ENCODE results near the gene ARIH1. TPM values are rescaled to one million over a fixed set of nuclear protein-coding genes. Genes with fewer than 3 reads are reported as not detected.

Gene ARIH1
- total and polyA plus RNA-seq, 2 of the 8 experiments (the other 6 are each of a cell fraction or from before 2014, with no cell fraction given): 32.7 to 179 TPM

- Histone ChIP-seq H3K9ac (replicated peaks in 1 of 4; ENCODE audit: extremely low read depth in 1 of 4, low read depth in 3 of 4, low read length in 3 of 4) (no peak overlapping the region), H4K20me1 (replicated peaks in 1 of 2; ENCODE audit: control insufficient read depth in 1 of 2, insufficient read depth in 2 of 2, low read length in 2 of 2) (peaks cover 2 to 6% of the 10 kb centered on the region in 2 experiments), H3K4me3 (ENCODE audit: extremely low read depth in 1 of 4, insufficient read depth in 2 of 4, low read depth in 3 of 4, low read length in 4 of 4) (no peak overlapping the region), H3K36me3 (ENCODE audit: control insufficient read depth in 2 of 4, insufficient read depth in 4 of 4, low read length in 3 of 4) (peaks cover 3 to 23% (median 9%) of the 10 kb centered on the region in 4 experiments), H3K4ac (replicated peaks; ENCODE audit: insufficient read length, low read depth, low read length) (no peak overlapping the region), H4K5ac (ENCODE audit: insufficient read length, low read depth, low read length) (no peak overlapping the region), H3K79me2 (ENCODE audit: control insufficient read depth in 1 of 2, insufficient read depth in 2 of 2, low read length in 2 of 2) (no peaks in the 10 kb centered on the region), H3K18ac (ENCODE audit: extremely low read depth, low read length) (no peak overlapping the region), H3K4me2 (ENCODE audit: insufficient read depth in 1 of 2, low read depth in 2 of 2, low read length in 2 of 2) (no peak overlapping the region), H3K4me1 (replicated peaks in 1 of 4; ENCODE audit: control insufficient read depth in 3 of 4, insufficient read depth in 4 of 4, low read length in 3 of 4) (no peaks in the 10 kb centered on the region), H3K23ac (ENCODE audit: insufficient read length) (no peak overlapping the region), H2BK120ac (replicated peaks; ENCODE audit: low read depth, low read length) (no peak overlapping the region), H3K79me1 (ENCODE audit: low read depth, low read length) (no peaks in the 10 kb centered on the region; the same call in 1 of the 2 replicates), H3K27me3 (replicated peaks in 1 of 4; ENCODE audit: control insufficient read depth in 3 of 4, extremely low read depth in 1 of 4, insufficient read depth in 3 of 4, low read length in 3 of 4) (no peaks in the 10 kb centered on the region), H2BK15ac (ENCODE audit: low read length) (no peak overlapping the region), H2AFZ (ENCODE audit: low read length) (no peak overlapping the region), H3K14ac (ENCODE audit: insufficient read length) (no peak overlapping the region), H4K8ac (ENCODE audit: extremely low read depth, insufficient read depth, low read length) (no peak overlapping the region), H2AK5ac (ENCODE audit: low read depth, low read length) (no peak overlapping the region), H3K56ac (replicated peaks; ENCODE audit: insufficient read length, low read depth, low read length) (no peak overlapping the region), H3K27ac (ENCODE audit: low read depth, low read length) (no peak overlapping the region), H3K23me2 (ENCODE audit: low read depth, low read length) (no peaks in the 10 kb centered on the region), H3K9me3 (ENCODE audit: insufficient read depth in 2 of 2, low read depth in 1 of 2, low read length in 1 of 2) (no peaks in the 10 kb centered on the region), H2BK20ac (ENCODE audit: low read length) (no peak overlapping the region), H2BK5ac (ENCODE audit: low read depth, low read length) (no peak overlapping the region), H4K91ac (replicated peaks; ENCODE audit: insufficient read length, low read length) (no peak overlapping the region), H2BK12ac (ENCODE audit: low read depth, low read length) (no peak overlapping the region)
- FAIRE-seq (no peak), DNase-seq (ENCODE audit: low read depth in 1 of 2, low spot score in 2 of 2) (no peak)
- ChIA-PET CTCF (ENCODE audit: partially characterized antibody) (interaction anchor here (1.2 to 3.2 kb wide), 2 partner anchors 12 to 80 kb away, joined by 3 to 22 read pairs; no protein-coding TSS in a partner anchor), POLR2A (ENCODE audit: partially characterized antibody) (interaction anchor here (0.7 to 1.4 kb wide), 2 partner anchors 10 to 107 kb away, joined by 3 to 4 read pairs; no protein-coding TSS in a partner anchor)
- 90% methylated on average over 3 of the region's 3 CpGs; no CpG with 5 or more reads in 1 of the 2 experiments for WGBS, 2 experiments (ENCODE audit: extremely low coverage in 1 of 2, insufficient coverage in 1 of 2, insufficient read length in 1 of 2, insufficient replicate concordance in 2 of 2, low coverage in 1 of 2, low lambda C conversion rate in 2 of 2, missing lambda C conversion rate in 1 of 2)
- TF ChIP-seq KDM4A (IDR thresholded peaks at IDR 0.05; ENCODE audit: low read depth, low read length, severe bottlenecking) (no peak), SRF (IDR thresholded peaks at IDR 0.05; ENCODE audit: low read depth, low read length) (no peak), CTCF (IDR thresholded peaks at IDR 0.05; ENCODE audit: control extremely low read depth in 1 of 3, insufficient read depth in 1 of 3, low read depth in 1 of 3, low read length in 3 of 3) (no peak), EP300 (IDR thresholded peaks at IDR 0.05; ENCODE audit: borderline replicate concordance in 1 of 2, low read depth in 2 of 2, low read length in 2 of 2) (no peak), POLR2A (IDR thresholded peaks at IDR 0.05; ENCODE audit: control extremely low read depth in 1 of 2, low read depth in 2 of 2, low read length in 2 of 2) (no peak), HDAC6 (IDR thresholded peaks at IDR 0.05; ENCODE audit: low read depth, low read length) (no peak), EGR1 (IDR thresholded peaks at IDR 0.05; ENCODE audit: borderline replicate concordance, low read depth, low read length) (no peak), FOSL1 (IDR thresholded peaks at IDR 0.05; ENCODE audit: insufficient read depth, low read depth, low read length) (no peak)
Measured at GRCh38 chr15:72588096-72588495, 114.0 kb downstream of the ARIH1 start.
